GM12878 (cell line): ENCODE data around the gene P2RX7. TPM values are rescaled to one million over a fixed set of nuclear protein-coding genes. Genes with fewer than 3 reads are reported as not detected.

ENCODE experiments used
- BHLHE40 ChIP-seq, 2 experiments: fragments of 450-650 bp in 1 of 2; IDR thresholded peaks; 2 replicates each; pipeline ENCODE4 v1.6.1; 2011 to 2017; ENCODE audit warnings: low read depth in 2 of 2, borderline replicate concordance in 1 of 2, improper control_type of control experiment in 1 of 2, low read length in 1 of 2, mild to moderate bottlenecking in 1 of 2
- EED ChIP-seq: sonication (generic); IDR thresholded peaks from 2 replicates; pipeline ENCODE4 v1.6.1; 2016; ENCODE audit warnings: antibody characterized with exemption, low read depth
- EP300 ChIP-seq, 2 experiments: fragments of 150-350 bp in 1 of 2; IDR thresholded peaks; 2 replicates each; pipeline ENCODE4 v1.6.1; 2011 to 2012; ENCODE audit warnings: low read depth in 2 of 2, low read length in 2 of 2, borderline replicate concordance in 1 of 2, improper control_type of control experiment in 1 of 2, inconsistent platforms in 1 of 2; ENCODE audit not compliant: control insufficient read depth in 1 of 2
- IKZF1 ChIP-seq: fragments of 450-650 bp; conservative IDR thresholded peaks from 2 replicates; pipeline ENCODE4 v1.6.1; 2017; ENCODE audit warnings: antibody characterized with exemption, mild to moderate bottlenecking
- IKZF2 ChIP-seq, 2 experiments: fragments of 450-650 bp; IDR thresholded peaks; 2 replicates each; pipeline ENCODE4 v1.6.1; 2017; ENCODE audit warnings: mild to moderate bottlenecking in 2 of 2, moderate library complexity in 2 of 2
- JUNB ChIP-seq: IDR thresholded peaks from 2 replicates; pipeline ENCODE4 v1.6.1; 2016; ENCODE audit warnings: antibody characterized with exemption, mild to moderate bottlenecking
- MAX ChIP-seq: IDR thresholded peaks from 2 replicates; pipeline ENCODE4 v1.6.1; 2012; ENCODE audit warnings: low read depth, low read length, improper control_type of control experiment
- NR2F1 ChIP-seq: fragments of 450-650 bp; conservative IDR thresholded peaks from 2 replicates; pipeline ENCODE4 v1.6.1; 2017; ENCODE audit warnings: mild to moderate bottlenecking
- POLR2A ChIP-seq: IDR thresholded peaks from 2 replicates; pipeline ENCODE4 v1.6.1; 2011; ENCODE audit warnings: low read depth, mild to moderate bottlenecking, low read length
- ZNF622 ChIP-seq: fragments of 450-650 bp; IDR thresholded peaks from 2 replicates; pipeline ENCODE4 v1.6.1; 2017; ENCODE audit warnings: mild to moderate bottlenecking, inconsistent platforms
- ZZZ3 ChIP-seq: IDR thresholded peaks from 2 replicates; pipeline ENCODE4 v1.6.1; 2011; ENCODE audit warnings: low read depth; ENCODE audit not compliant: control insufficient read depth, insufficient read length
- polyA plus RNA-seq, 11 experiments: library from polyadenylated mRNA; depleted of rRNA in 4 of 11; unstranded in 6 of 11; stranded (reverse) in 5 of 11; fragments of >200 nt; fragmentation: Nextera tagmentation in 4 of 11; fragmentation: Illumina TruSeq in 1 of 11; extraction: Ambion mirVana in 4 of 11; extraction: Trizol in 1 of 11; gene quantifications; 1 replicate in 1 of 11; 2 replicates in 10 of 11; pipeline versions ENCODE4 v1.2.1 to v1.2.3, GENCODE V29; 2011 to 2016; ENCODE audit warnings: inconsistent platforms in 2 of 11, missing spikeins in 2 of 11, low read depth in 1 of 11
- total RNA-seq, 4 experiments: library from RNA; depleted of rRNA in 3 of 4; stranded (reverse); fragments of >200 nt in 3 of 4; fragmentation: Illumina TruSeq in 1 of 4; extraction: Trizol in 1 of 4; gene quantifications; 2 replicates each; pipeline versions ENCODE4 v1.2.1 to v1.2.3, GENCODE V29; 2013 to 2021
- TF ChIP-seq, protein P1 (sequence below): fragments of 450-650 bp; IDR thresholded peaks from 2 replicates; pipeline ENCODE4 v1.6.1; 2017; ENCODE audit warnings: low read depth, mild to moderate bottlenecking, moderate library complexity

Gene P2RX7
- total and polyA plus RNA-seq, 10 of the 15 experiments (the other 5 are each of a cell fraction or from before 2014, with no cell fraction given), result 0.74 to 2.6 (median 1.5) TPM

GRCh38 chr12:121159467-121160307, 27.0 kb downstream of the P2RX7 start (continued):
- TF ChIP-seq, protein P1, sequence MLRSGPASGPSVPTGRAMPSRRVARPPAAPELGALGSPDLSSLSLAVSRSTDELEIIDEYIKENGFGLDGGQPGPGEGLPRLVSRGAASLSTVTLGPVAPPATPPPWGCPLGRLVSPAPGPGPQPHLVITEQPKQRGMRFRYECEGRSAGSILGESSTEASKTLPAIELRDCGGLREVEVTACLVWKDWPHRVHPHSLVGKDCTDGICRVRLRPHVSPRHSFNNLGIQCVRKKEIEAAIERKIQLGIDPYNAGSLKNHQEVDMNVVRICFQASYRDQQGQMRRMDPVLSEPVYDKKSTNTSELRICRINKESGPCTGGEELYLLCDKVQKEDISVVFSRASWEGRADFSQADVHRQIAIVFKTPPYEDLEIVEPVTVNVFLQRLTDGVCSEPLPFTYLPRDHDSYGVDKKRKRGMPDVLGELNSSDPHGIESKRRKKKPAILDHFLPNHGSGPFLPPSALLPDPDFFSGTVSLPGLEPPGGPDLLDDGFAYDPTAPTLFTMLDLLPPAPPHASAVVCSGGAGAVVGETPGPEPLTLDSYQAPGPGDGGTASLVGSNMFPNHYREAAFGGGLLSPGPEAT, result peak; percentile 62; the same call in 1 of the 2 replicates
- no peak for TF ChIP-seq MAX
- no peak for TF ChIP-seq ZZZ3
- TF ChIP-seq NR2F1, result peak; percentile 97
- no peak for TF ChIP-seq POLR2A
- TF ChIP-seq EED, result 0 out of 2 replicates have a peak, but pooled peaks have one; percentile 17
- peak; percentile 17 to 55; a peak in 1 of 4 replicates for TF ChIP-seq BHLHE40 (IDR thresholded peaks at IDR 0.05; ENCODE audit: borderline replicate concordance in 1 of 2, low read depth in 2 of 2, low read length in 1 of 2)
- peak; percentile 83 to 85; a peak in 3 of 4 replicates for TF ChIP-seq IKZF2 (IDR thresholded peaks at IDR 0.05)
- 0 out of 2 replicates have a peak, but pooled peaks have one; percentile 9 for TF ChIP-seq JUNB
- peak; percentile 44 to 51; a peak in 2 of 4 replicates for TF ChIP-seq EP300 (IDR thresholded peaks at IDR 0.05; ENCODE audit: borderline replicate concordance in 1 of 2, control insufficient read depth in 1 of 2, low read depth in 2 of 2, low read length in 2 of 2)
- no peak for TF ChIP-seq ZNF622
- TF ChIP-seq IKZF1, result peak; percentile 91
- TF ChIP-seq, all 136 proteins: peak for 21
